ENCODE data around the gene GORAB. TPM values are rescaled to one million over a fixed set of nuclear protein-coding genes. Genes with fewer than 3 reads are reported as not detected.

The GORAB gene
- total RNA-seq, 6 experiments from 2014 or later = 4.3 to 9.8 (median 6.7) TPM

Other genes starting within 250 kb of the GORAB start
- under 1 TPM; 0.05 to 0.55 (median 0.18) TPM for gene PRRX1, start 132.0 kb downstream of the GORAB start, total RNA-seq